ENCODE data around the gene GPRC6A.
A peak's percentile ranks its signal among the peaks of the same experiment; 100 is the strongest.
"Not testable (repeated sequence)": the region's sequence is repeated elsewhere in the genome, so short reads cannot be mapped to it uniquely, and the experiment has no call there.

Gene GPRC6A

DNA sequence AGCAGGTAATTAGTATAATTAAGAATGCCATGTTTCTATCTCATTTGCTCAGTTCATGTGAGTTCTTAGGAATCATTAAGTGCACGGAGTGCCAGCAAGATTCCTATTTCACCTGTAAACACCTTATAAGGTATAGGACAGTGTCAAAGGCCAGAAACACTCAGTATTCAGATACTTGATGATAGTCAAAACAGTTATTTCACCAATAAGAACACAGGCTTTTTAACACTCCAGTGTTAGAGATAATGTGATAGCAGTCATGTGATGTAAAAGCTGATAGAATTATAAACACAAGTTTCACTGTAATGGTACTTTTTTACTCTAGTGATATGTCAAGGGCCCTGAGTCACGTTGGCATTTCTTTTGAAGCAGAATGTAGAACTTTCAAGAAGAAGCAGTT lies at the start of gene GPRC6A:
TSS of gene GPRC6A (minus strand) at position 101 of the 400 bp plus-strand sequence. CDS start at position 31, 70 bp downstream.
- no peak for DNase-seq

DNA sequence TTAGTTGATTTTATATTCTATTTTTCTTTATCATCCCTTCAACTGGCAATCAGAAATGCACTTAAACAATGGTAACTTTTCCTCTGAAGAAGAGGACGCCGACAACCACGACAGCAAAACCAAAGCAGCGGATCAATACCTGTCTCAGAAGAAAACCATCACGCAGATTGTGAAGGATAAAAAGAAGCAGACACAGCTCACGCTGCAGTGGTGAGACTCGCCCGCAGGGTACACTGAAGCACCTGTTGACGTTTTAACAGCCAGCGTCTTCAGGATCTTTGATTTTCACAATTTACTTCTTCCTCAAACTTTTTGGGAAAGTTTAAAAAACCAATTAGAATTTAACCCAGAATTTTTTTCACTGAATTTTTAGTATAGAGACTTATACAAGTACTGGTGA lies 48.9 kb upstream of the GPRC6A start:
- DNase-seq, result no peak

- DNase-seq, result no peak
Observed at GRCh38 chr6:116876635-116877611, 48.0 kb upstream of the GPRC6A start, which contains the start of gene RFX6. RFX6 (plus strand) TSS chr6:116877242; CDS start chr6:116877276, 34 bp downstream.

GRCh38 chr6:116876107-116876506 lies 47.2 kb upstream of the GPRC6A start:
- DNase-seq, result no peak

DNA sequence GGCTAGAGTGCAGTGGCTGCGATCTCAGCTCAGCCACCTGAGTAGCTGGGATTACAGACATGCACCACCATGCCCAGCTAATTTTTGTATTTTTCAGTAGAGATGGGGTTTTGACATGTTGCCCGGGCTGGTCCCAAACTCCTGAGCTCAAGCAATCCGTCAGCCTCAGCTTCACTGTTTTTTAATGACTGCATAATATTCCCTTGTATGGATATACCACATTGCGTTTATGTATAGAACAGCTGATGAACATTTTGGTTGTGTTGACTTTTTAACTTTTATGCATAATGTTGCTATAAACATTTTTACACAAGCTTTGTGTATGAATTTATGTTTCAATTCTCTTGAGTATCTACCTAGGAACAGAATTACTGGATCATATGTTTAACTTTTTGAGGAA lies 43.9 kb upstream of the GPRC6A start:
- no peak for DNase-seq

- DNase-seq, result no peak
Observed at GRCh38 chr6:116866281-116866871, 37.5 kb upstream of the GPRC6A start.

- no peak for DNase-seq
Observed at GRCh38 chr6:116859264-116859663, 30.4 kb upstream of the GPRC6A start.

DNA sequence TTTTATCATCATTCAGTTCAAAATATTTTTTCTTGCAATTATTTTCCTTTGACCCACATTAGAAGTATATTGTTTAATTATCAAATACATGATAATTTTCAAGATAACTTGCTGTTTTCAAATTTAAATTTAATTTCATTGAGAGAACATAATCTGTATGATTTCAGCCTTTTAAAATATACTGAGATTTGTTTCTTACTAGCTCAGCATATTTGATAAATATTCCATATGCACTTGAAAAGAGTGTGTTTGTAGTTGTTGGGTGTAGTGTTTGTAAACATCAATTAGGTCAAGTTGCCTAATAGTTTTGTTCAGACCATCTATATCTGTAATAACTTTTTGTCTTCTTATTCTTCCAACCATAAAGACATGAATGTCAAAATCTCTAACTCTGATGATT lies 29.2 kb upstream of the GPRC6A start:
- DNase-seq, result no peak

GRCh38 chr6:116847227-116847626 lies 18.3 kb upstream of the GPRC6A start:
- no peak for DNase-seq

DNA sequence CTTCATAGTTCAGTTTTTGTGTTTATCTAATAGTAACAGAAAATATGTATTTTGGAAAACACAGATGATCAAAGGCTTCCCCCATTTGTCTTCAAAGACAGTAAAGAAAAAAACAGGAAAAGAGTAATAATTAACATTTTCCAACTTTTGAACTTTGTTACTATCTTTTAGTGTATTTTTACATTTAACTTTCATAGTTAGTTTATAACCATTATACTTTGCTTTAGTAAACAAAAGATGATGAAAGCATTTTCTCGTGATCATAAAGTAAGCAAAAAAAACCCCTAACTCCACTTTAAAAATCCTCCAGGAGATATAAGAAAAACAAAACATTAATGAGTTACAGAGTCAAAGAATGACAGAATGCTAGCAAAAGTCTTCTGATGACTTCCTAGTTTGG lies 13.6 kb upstream of the GPRC6A start:
- no peak for DNase-seq

DNA sequence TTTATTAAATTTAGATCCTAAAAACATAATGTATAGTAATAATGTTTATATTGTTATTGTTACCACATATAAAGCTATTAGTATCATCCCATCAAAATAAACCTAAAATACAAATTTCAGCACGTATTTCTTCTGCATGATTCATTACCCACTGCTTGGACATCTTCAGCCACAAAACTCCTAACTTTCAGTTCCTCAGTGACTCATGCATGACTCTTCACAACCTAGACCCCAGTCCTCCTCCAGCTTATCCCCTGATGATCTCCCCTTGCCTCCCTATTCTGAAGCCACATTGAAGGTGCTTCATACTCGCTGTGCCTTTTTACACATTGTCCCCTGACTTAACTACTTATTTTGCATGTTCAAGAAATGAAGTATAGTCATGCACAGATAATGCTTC lies 11.2 kb upstream of the GPRC6A start:
- DNase-seq, result no peak

DNA sequence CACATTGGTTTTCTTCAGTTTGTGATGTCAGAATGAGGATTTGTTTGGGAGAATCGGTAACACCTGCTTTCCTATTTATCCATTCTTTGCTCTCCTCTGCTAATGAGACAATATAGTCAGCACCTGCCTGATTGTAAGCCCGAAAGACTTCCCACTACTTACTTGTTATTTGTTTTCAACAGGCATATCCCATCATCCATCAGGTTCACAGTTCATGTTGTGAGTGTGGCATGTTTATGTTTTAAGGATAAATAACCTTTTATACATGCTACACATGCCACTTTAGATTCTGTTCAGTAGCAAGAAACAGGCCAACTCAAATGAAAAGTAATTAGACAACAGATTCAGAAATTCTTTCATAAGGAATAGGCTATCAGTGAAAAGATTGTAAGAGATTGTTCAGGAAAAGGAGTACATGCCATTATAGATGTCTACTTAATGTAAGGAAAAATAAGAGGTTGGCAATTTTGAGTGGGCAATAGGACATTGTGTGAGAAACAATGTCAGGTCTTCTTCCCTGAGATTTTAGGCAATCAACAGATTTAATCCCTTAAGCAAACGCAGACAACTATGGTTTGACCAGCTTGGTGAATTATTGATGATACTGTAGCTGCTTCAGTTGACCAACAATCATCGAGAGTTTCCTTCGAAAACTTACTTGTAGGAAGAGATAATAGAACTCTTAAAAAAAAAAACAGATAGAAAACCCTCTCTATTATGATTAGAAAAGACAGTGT lies 7.9 kb upstream of the GPRC6A start:
- no peak for DNase-seq

- not testable (repeated sequence) for DNase-seq
Observed at GRCh38 chr6:116834526-116834925, 5.6 kb upstream of the GPRC6A start.

- DNase-seq, result no peak
Observed at GRCh38 chr6:116827561-116828240, 1.2 kb downstream of the GPRC6A start.

GRCh38 chr6:116816336-116816735 lies 12.5 kb downstream of the GPRC6A start:
- DNase-seq, result not testable (repeated sequence)

GRCh38 chr6:116812051-116812650 lies 16.7 kb downstream of the GPRC6A start:
- no peak for DNase-seq

GRCh38 chr6:116801971-116802370 lies 26.9 kb downstream of the GPRC6A start:
- no peak for DNase-seq

DNA sequence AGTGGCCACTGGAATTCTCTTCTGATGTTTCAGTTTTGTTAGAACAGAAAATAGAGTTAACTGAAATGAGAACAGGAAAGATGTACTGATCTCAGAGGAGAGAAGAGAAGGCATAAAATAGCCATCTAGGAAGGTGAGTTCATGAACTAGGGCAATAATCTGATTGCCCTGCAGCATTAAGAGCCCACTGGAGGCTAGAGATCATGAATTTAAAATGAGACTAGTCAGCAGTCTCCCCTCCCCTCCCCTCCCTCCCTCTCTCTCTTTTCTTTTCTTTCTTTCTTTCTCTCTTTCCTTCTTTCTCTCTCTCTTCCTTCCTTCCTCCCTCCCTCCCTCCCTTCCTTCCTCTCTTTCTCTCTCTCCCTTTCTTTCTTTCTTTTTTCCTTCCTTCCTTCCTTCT lies 28.9 kb downstream of the GPRC6A start:
- no peak for DNase-seq

DNA sequence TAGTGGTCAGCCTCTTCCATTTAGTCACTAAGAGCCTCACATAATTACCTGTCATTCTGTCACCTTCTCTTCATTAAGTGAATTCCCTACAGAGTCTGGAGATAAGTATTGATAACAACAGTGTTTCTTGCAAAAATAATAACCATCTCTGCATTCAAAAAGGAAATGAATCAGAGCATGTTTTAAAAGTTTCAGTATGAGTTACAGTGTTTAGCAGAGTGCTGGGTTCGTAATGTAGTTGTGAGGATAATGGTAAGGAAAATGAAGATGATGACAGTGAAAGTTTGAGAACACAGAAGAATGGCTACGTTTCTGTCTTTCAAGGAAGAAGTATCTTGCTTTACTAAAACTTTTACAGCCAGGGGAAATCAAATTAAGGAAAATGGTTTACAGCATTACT lies 31.3 kb downstream of the GPRC6A start:
- DNase-seq, result no peak

- DNase-seq, result no peak
Observed at GRCh38 chr6:116793224-116793623, 35.7 kb downstream of the GPRC6A start.

- no peak for DNase-seq
Observed at GRCh38 chr6:116783852-116784251, 45.0 kb downstream of the GPRC6A start.

DNA sequence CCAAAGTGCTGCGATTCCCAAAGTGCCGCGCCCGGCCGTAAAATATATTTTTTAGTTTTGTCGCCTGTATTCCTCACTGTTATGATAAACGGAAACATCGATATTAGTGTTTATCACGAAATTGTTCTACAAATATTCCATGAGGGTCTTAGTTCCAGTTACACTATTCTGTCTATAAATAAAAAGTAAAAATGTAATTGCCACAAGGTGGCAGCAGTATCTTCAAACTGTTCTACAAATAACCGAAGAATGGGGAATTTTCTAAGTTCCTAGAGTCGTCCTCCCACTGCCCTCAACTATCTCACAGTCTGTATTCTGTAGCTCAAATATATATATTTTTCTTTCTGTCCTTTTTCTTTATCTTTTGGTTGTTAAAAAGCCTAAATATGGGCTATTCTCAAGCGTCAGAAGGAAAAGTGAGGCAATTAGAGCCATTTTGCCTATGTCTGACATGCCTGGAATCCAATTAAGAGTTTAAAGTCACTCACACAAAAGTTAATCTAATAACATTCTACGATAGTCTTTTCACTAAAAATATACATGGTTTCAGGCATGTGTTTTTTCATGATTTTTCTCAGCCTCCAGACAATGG lies 49.2 kb downstream of the GPRC6A start:
- DNase-seq, result peak; percentile 3

All from amniotic stem cell (primary cell).